GM18502 (cell line): ENCODE results near the gene FYN.

Experiments used
- ATAC-seq: cut with Tn5 transposase; IDR thresholded peaks from one replicate; pipeline ENCODE4 v1.9.1; 2021; ENCODE audit warnings: mild to moderate bottlenecking; ENCODE audit not compliant: unreplicated experiment, poor library complexity

The FYN gene

DNA sequence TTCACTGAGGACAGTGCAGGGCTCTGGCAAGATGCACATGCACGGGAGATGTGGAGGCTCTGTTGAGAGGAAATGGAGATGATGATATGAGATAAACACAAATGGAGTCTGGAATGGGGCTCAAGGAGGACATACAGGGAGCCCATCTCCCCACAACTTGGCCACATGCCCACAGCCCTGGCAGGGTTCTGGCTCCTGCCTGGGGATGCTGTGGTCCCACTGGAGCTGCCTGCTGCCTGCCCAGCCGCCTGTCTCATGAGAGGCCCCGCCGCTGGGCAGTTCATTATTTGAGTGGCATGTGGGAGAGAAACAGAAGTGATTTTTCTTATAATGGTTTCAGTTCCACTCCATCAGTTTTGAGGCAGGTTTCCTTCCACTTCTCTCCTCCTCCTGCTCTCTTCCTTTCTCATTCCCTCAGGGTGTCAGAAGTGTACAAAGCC is 134.0 kb downstream of the FYN start:
- peak; percentile 64 for ATAC-seq

DNA sequence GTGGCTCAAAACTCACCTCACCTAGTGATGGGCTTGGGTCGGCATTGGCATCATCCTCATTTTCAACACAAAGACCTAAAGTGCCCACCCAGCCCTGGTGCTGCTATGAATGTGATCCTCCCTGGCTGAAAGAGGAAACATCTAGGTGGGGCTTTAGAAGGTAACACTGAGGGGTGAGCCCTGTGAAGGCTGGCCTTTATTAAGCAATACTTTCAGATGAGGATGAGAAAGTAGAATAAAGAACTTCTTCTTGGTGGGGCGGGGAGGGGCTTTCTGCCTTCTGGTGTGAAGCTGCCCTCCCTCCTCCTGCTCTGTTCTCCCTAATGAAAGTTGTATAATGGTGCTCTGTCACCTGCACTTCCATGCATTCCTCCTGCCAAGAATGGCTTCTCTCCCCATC is 134.6 kb downstream of the FYN start:
- no peak for ATAC-seq

DNA sequence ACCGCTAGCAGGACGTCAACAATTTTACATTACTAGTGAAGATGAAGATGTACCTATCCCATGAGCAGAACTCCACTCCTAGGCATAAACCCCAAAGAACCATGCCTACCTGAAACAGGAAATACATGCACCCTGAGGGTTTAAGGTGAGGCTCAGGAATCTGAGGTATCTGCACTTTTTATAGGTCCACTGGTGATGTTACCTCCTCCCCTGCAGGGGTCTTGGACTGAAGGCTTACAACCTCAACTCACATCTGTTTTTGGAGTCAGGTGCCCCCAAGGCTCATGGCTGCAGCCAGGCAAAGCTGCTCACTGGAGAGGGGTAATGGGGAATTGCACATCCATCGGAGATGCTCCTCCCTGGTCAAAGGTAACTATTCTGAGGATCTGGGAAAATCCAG is 135.1 kb downstream of the FYN start:
- ATAC-seq = no peak

DNA sequence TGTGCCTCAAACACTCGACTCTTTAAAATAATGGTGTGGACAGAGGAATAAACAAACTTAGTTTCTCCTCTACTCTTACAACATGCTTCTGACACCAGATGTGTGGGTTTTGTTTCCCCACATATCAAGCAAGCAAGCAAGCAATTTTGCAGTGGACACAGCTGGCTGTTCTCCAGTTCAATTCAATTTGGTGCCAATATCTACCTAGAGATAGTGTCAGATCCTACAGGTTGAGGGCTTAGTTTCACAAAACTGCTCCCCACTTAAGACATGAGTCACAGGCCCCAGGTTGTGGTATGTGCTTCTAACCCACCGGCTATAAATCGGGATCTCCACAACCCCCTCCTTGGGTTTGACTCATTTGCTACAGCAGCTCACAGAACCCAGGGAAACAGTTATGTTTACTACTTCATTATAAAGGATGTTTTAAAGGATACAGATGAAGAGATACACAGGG is 136.2 kb downstream of the FYN start:
- ATAC-seq = no peak

DNA sequence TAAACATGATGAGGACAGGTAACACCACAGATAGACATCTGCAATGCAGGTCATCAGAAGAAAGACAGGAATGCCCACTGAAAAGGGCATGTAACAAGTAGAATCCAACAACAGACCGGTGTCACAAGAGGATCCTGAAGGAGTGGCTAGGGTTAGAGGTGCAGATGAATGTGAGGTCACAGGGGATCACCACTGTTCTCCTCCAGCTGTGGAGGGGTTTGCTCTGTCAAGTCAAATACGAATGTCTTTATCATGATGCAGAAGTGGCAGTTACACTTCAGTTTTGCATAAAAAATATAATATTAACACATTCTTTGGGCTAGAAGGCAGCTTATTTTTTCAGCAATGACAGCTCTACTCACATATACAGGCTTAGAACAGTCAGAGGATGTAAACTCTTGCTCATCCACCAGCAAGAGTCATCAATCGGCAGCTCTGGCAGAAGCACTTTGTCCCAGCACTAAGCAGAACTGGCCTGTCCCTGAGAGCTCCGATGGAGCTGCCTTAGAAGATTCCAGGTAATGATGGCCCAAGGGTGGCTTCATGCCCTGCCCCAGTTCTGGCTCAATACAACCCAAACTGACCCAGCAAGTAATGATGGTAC is 137.1 kb downstream of the FYN start:
- ATAC-seq = no peak

DNA sequence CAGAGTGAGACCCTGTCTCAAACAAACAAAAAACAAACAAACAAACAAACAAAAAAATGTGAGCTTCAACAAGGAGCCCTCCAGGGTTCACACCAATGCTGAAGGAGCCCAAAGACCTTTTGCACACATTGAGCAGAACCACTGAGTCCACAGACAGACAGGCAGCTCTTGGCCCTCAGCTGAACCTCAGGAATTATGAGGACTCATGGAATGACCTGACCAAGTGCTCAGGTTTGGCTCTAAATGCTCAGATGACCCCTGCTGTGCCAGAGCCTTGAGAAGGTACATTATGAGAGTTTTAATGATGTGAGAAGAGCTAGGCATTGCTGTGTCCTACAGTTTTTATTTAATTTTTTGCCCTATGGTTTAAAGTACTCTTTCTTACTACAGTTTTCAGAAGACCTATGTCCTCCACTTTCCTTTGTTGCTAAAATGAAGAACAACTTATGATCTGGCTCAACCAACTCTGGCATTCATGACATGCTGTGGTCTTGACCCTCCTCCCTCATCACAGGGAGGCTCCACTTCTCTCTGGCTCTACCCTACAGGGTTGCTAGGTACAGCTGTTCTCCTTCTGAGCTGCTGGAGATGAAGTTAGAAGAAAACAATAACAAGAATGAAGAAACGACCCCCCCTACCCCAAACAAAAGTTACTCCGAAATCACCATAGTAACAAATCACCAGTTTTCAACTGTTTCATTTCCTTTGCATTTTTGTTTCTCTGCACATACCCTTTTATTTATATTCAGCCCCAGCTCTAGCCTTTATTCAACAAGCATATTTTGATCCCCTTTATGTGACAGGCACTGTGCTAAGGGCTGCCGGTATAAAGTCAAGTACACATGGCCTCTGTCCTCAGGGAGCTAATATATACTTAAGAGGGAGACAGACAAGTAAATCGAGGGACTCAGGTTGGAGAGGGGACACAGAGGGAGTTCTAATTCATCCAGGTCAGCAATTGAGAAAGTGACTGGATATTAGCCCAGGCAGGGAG is 138.9 kb downstream of the FYN start:
- ATAC-seq = no peak

DNA sequence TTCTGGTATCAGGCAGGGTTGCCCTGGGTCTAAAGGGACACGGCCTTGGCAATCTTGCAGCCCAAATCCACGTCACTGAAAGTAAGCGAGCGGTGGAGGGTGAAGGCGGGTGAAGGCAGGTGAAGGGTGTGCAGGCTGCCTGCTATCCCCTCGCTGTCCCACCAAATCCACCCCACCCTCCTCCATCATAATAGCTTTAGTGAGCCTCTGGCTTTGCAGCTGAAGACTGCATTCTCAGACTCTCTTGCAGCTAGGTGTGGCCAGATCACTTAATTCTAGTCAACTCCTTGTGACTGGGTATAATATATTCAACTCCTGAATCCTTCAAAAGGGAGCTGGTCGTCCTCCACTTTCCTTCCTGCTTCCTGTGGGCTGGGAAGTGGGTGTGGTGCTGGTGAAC is 140.9 kb downstream of the FYN start:
- no peak for ATAC-seq

DNA sequence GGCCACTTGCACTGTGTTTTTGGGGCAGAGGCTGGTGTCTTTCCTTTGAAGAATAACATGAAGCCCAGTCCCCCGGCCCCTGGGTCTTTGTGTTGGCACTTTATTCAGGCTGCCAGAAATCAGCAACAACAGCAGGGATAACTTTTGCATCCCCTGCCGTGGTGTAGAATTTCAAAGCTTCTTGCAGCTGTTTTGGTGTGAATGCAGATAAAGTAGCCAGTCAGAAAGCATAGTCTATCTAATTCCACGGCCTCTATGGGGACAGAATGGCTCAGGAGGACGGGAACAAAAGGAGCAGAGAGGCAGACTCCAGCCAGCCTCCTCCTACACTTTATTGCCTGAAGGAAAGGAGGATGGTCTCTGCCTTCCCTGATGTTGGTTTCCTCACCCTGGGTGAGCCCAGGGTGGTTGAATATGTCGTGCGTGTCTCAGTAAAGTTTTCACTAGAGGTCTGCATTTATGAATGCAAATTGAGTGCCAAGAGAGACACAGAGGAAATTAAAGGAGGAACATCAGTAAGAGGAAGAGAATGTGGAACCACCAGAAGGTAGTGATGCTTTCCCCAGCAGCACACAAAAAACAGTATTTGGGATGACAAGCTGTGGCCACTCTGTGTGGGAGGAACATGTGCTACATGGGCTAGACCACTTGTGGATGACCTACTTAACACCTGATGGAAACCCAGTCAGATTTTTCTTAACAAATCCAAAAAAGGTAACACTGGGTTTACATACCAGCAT is 141.6 kb downstream of the FYN start:
- ATAC-seq = no peak

DNA sequence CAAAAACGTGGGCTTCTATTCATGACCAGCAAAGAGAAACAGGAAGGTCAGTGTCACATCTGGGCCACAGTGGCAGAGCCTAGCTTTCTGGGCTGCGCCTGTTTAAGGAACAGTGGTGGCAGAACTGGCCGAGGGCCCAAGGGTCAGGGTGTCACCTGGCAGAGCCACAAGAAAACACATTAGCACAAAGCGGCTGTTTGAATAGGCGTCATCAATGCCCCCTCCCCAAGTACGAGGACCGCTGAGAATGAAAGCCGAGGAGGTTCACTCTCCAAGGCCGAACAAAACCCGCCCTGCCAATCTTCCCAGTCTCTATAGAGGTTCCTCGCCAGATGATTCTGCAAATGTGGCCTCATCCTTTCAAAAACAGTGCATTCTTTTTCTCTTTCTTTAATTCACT is 142.4 kb downstream of the FYN start:
- ATAC-seq = no peak

DNA sequence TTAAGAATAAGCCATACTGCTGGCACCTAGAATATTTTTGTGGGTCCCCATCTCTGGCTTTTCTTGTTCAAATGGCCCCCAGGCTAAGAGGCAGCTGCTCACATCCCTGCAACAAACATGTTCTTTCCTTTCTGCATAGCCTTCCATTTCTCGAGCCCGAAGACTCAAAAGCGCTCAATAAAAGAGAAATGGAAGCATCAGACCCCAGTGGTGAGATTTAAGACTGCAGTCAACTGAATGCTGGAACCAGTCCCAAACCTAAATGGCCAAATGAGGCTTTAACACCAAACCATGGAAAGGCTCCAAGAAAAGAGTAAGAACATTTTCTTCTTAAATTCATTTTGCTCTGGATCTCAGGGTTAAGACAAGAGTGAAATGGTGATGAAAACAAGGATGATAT is 145.4 kb downstream of the FYN start:
- no peak for ATAC-seq

DNA sequence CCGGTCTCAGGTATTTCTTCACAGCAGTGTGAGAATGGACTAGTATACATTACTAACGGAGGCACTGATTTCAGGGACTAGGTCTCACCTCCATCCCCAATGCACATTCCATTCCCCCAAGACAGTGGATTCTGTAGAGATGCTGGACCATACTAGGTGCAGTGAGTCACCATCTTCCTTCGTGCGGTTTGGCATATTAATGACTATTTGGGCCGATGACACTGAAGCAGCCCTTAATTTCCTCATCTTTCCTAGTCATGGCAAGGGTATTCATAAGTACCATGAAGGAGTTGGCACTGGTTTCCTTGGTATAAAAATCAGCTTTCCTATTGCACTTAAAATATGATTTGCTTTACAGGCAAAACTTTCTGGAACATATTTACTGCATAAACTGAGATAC is 146.2 kb downstream of the FYN start:
- ATAC-seq = no peak

DNA sequence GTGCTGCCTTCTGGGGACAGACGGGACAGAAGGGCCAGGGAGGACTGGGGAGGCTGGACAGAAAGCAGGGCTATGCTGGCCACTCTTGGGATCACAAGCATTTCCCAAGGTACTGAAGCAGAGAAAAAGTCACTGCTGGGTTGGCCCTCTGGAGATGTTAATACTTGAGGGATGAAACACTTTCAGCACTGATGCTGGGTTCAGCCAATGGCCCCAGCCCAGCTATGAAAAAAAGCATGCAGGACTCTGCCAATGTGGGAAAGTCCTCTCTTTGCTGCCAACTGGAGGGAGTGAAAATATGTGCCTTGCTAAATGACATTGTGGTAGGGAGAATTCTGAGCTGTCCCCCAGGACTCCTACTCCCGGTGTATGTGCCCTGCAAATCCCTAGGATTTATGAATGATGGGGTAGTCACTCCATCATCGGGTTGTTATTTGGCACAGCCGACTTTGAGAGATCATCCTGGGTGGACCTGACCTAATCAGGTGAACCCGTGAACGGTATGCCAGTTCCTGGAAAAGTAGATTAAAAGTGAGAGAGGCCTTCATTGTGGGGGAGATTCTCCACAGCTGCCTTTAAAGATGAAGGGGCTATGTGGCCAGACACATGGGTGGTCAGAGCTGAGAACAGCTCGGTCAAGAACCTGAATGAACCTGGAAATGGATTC is 147.7 kb downstream of the FYN start:
- ATAC-seq = no peak

DNA sequence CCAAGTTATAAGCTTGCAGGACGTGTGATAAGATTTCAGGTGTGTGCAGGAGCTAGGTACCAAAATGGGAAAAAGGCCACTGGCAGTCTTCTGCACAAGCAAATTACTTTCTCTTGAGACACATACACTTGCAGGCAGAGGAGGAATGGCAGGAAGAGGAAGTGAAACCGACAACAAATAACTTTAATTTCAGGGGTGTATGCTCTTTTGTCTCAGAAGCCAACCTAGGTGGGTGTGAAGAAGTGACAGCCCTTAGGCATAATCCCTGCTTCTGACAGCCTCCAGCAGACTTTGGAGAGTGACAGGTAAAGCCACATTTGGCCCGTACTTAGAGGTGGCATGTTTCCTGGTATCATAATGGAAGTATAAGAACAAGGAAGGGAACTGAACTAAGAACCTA is 148.7 kb downstream of the FYN start:
- ATAC-seq = peak; percentile 99

DNA sequence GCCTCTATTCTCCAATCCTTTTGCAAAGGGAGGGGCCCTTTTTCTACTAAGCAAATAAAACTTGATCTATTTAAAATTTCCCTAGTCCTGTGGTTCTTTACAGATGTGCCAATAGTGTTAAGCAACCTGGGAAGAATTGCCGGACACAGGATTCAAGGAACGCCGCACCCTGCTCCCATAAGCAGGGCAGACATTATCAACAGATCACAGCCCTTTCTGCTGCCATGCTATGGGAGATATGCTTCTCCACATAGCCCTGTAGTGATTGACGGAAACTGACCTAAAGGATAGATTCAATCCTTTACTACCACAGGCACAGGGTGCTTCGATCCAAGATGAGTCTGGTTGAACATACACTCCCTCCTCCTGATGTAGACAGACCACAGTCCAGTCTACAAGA is 149.2 kb downstream of the FYN start:
- peak; percentile 35 for ATAC-seq

DNA sequence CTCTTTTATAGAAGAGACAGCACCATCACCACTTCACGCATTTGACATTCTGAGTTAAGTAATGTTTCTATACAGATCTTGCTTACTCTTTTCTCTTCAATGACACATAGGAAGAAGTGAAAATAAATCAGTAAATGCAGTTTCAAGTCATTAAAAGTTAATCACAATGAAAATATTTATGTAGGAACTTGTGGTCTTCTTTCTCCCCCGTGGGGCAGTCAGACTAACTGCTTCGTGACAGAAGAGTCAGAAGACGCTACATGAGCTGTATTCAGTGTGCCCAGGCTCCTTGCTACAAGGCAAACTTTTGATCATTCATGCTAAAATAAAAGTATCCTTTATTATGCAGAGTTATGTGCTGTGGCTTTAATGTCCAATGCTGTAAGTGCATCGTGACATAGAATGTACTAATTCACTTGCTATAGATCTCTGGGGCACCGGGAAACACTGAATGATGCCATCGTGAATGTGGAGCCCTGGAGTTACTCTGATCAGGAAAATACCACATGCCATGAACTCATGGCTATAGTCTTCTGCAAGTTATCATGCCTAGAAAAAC is 149.8 kb downstream of the FYN start:
- ATAC-seq = no peak

DNA sequence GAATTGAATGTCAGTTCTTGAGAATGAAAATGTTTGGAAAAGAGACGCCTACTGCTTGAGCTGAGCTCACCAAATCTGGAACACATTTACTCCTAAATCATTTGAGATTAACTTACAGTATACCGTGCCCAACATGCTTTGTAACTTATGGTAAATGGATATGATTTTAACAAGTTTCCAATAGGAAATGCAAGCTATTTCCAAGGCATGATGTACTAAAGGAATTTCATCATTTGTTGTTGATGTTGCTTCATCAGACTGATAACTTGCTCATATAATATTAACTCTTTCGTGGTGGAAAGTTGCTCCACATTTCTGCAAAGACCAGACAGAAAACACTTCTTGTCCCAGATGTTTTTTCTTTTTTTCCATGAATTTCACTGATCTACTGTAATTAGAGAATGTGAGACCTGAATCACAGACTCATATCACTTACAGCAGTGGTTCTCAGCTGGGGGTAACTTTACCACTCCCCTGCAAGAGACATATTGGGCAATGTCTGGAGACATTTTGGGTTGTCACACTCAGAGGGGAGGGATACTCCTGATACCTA is 151.0 kb downstream of the FYN start:
- ATAC-seq = no peak

DNA sequence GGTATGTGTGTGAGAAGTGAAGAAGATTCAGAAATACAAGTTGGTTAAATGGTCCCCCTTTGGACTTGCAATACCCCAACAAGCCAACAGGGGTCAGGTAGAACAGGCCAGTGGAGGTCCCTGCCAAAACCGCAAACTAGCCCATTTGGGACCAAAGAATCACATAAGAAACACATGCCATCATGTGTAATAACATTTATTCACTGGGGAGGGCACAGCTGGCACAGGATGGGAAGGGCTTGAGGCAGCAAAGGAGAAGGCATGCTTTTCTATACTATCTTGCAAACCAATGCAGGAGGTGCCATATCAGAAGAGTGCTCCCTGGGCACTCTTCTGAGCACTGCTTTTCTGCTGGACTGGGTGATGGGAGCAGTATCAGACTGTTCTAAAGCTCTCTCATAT is 151.5 kb downstream of the FYN start:
- ATAC-seq = no peak

DNA sequence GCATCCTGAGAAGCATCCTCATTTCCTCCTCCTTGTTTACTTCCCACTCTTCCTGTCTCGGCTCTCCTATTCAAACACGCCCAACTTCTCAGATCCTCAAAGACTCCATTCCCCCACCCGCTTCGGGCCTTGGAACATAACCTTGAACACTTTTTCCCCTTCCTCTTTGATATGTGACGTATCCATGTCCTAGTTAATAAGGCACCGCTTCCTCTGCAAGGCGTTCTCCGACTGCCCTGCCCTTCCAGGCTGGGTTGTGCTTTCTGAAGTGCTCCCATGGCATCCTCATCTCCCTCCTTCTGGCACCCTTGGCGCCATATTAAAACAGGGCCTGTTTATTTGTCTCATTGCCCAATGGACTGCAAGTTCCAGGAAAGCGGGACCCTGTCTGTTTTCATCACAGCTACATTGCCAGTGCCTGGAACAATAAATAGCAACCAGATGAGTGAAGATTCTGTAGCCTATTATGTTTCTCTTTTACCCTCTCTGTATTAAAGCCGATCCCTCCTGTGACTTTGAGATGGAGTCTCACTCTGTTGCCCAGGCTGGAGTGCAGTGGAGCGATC is 152.2 kb downstream of the FYN start:
- no peak for ATAC-seq

DNA sequence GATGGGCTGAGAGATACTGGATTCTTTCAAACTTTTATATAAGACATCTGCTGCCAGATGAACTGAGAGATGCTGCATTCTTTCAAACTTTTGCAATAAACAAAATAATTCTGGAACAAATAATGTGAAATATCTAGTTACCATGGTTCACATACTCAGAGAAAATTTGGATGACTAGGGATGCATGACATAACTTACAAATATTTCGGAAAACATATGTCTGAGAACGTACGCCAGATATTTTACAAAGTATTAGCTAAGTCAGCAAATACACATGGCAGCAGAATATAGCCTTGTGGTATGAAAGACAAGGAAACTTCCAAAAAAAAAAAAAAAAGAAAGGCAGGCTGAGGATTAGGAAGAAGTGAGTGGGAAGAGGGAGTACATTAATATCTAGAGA is 154.3 kb downstream of the FYN start:
- no peak for ATAC-seq

DNA sequence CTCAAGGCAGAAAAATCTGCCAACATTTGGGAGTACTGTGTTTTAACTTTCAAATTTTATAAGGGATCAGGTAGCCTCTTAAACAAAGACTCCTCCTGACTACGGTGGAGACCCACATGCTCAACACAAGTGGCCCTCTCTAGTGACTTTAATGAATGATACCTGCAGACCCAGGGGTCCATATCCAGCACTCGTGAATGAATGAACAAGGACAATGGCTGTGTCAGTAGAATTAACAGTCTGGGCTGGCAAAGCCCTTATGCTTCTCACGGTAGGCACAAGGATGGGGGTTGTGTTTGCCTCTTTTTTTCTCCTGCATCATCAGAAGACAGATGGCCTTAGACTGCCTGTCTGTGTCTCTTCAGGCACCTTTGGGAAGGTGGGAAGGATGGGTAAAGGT is 154.9 kb downstream of the FYN start:
- no peak for ATAC-seq
